K562 (cell line): ENCODE results near the gene KLHL22. TPM values are rescaled to one million over a fixed set of nuclear protein-coding genes. Genes with fewer than 3 reads are reported as not detected.

Source experiments
- ATAC-seq: fragments of 200-7000 bp; cut with Tn5 transposase; 3 replicates; pipeline ENCODE4 v1.9.1; 2020; ENCODE audit warnings: moderate library complexity
- BruUV-seq: library from RNA; stranded (reverse); fragments of 400-500 nt; replicated peaks from 2 replicates; lab custom pipeline; 2021; lab: Mats Ljungman, UMichigan
- CTCF ChIA-PET: fragments of 300-600 bp; formaldehyde crosslinking; extraction: SDS; loops from one replicate; lab custom pipeline; 2021; ENCODE audit warnings: low intra/inter-chr PET ratio; lab: Yijun Ruan, JAX
- POLR2A ChIA-PET: fragments of 300-600, 350-650 bp; sonication (Branson Sonifier 250); formaldehyde crosslinking; extraction: SDS; loops from one replicate; lab custom pipeline; 2021; ENCODE audit warnings: antibody characterized with exemption, inconsistent platforms; lab: Yijun Ruan, JAX
- DNase-seq, 4 experiments: peaks; one replicate each; pipeline versions ENCODE4 v3.0.0 to v3.0.0-alpha.2; 2011 to 2018; ENCODE audit warnings: low spot score in 3 of 4, mixed read lengths in 3 of 4; ENCODE audit errors: extremely low read depth in 1 of 4
- FAIRE-seq: peaks from 2 replicates; lab custom pipeline; 2011; peaks lifted over from hg19 to GRCh38; lab: Jason Lieb, UNC
- H2AFZ ChIP-seq: 2 replicates; pipeline ENCODE4 v1.6.0; 2011; ENCODE audit warnings: low read depth, low read length, control low read depth, inconsistent platforms
- H3K27ac ChIP-seq: fragments of 200-600 bp; 3 replicates; pipeline ENCODE4 v1.8.0; 2011; ENCODE audit warnings: low read depth, mild to moderate bottlenecking, control low read depth, inconsistent platforms, low read length, moderate library complexity, mixed read lengths; ENCODE audit errors: extremely low read depth
- H3K27me3 ChIP-seq, 2 experiments: fragments of 300-600 bp in 1 of 2; 2 replicates in 1 of 2; 3 replicates in 1 of 2; pipeline versions ENCODE4 v1.6.0 to v1.8.0; 2011; ENCODE audit warnings: inconsistent platforms in 2 of 2, low read length in 2 of 2, mild to moderate bottlenecking in 1 of 2, mixed read lengths in 1 of 2, moderate library complexity in 1 of 2; ENCODE audit not compliant: control insufficient read depth in 2 of 2, insufficient read depth in 2 of 2
- H3K36me3 ChIP-seq: fragments of 300-600 bp; 3 replicates; pipeline ENCODE4 v1.8.0; 2011; ENCODE audit warnings: mild to moderate bottlenecking, low read length, inconsistent platforms; ENCODE audit not compliant: control insufficient read depth, insufficient read depth
- H3K4me1 ChIP-seq, 2 experiments: fragments of 200-600 bp in 1 of 2; replicated peaks in 1 of 2; 2 replicates in 1 of 2; 3 replicates in 1 of 2; pipeline versions ENCODE4 v1.5.1 to v1.8.0; 2011; ENCODE audit warnings: inconsistent platforms in 2 of 2, low read length in 2 of 2, mild to moderate bottlenecking in 1 of 2, mixed read lengths in 1 of 2, moderate library complexity in 1 of 2; ENCODE audit not compliant: control insufficient read depth in 2 of 2, insufficient read depth in 2 of 2
- H3K4me2 ChIP-seq: 2 replicates; pipeline ENCODE4 v1.6.1; 2011; ENCODE audit warnings: low read length, control low read depth, inconsistent platforms, mixed read lengths; ENCODE audit not compliant: insufficient read depth
- H3K4me3 ChIP-seq: fragments of 200-600 bp; sonication (generic), shearing (Covaris generic); 2 replicates; pipeline ENCODE4 v1.5.1; 2016; ENCODE audit warnings: control low read depth, inconsistent platforms
- H3K79me2 ChIP-seq: fragments of 200-600 bp; 3 replicates; pipeline ENCODE4 v1.8.0; 2011; ENCODE audit warnings: low read length, inconsistent platforms; ENCODE audit not compliant: control insufficient read depth, insufficient read depth
- H3K9ac ChIP-seq, 2 experiments: 2 replicates each; pipeline versions ENCODE4 v1.6.0 to v1.6.1; 2011; ENCODE audit warnings: low read depth in 2 of 2, low read length in 2 of 2, control low read depth in 1 of 2, inconsistent platforms in 1 of 2, mild to moderate bottlenecking in 1 of 2, mixed read lengths in 1 of 2; ENCODE audit not compliant: insufficient read depth in 1 of 2
- H3K9me1 ChIP-seq: one replicate; pipeline ENCODE4 v1.6.0; 2011; ENCODE audit warnings: inconsistent platforms, mild to moderate bottlenecking, low read length, moderate library complexity; ENCODE audit not compliant: control insufficient read depth, insufficient read depth
- H3K9me3 ChIP-seq: replicated peaks from 2 replicates; pipeline ENCODE4 v1.5.1; 2011; ENCODE audit warnings: low read depth, low read length, inconsistent platforms; ENCODE audit not compliant: control insufficient read depth, insufficient read depth
- H4K20me1 ChIP-seq: replicated peaks from 2 replicates; pipeline ENCODE4 v1.6.1; 2011; ENCODE audit warnings: low read length, inconsistent platforms, mixed read lengths; ENCODE audit not compliant: control insufficient read depth, insufficient read depth
- CREB1 ChIP-seq, 2 experiments: sonication (generic) in 1 of 2; formaldehyde crosslinking in 1 of 2; IDR thresholded peaks; 2 replicates each; pipeline versions ENCODE4 v1.6.1 to v1.8.0; 2012 to 2022; ENCODE audit warnings: inconsistent platforms in 1 of 2, mild to moderate bottlenecking in 1 of 2, missing genetic modification reagents in 1 of 2, moderate library complexity in 1 of 2
- GATAD2B ChIP-seq: fragments of 450-650 bp; IDR thresholded peaks from 2 replicates; pipeline ENCODE4 v1.6.1; 2017; ENCODE audit warnings: mild to moderate bottlenecking, borderline replicate concordance
- MCM3 ChIP-seq: fragments of 450-650 bp; IDR thresholded peaks from 2 replicates; pipeline ENCODE4 v1.6.1; 2016
- MCM7 ChIP-seq, 2 experiments: fragments of 450-650 bp; IDR thresholded peaks; 2 replicates each; pipeline ENCODE4 v1.6.1; 2016 to 2018
- MYNN ChIP-seq, 2 experiments: sonication (generic); formaldehyde crosslinking in 1 of 2; IDR thresholded peaks; 2 replicates each; pipeline versions ENCODE4 v1.5.0 to v1.6.1; 2016 to 2020; ENCODE audit warnings: antibody characterized with exemption in 1 of 2, missing genetic modification reagents in 1 of 2
- PYGO2 ChIP-seq: fragments of 450-650 bp; IDR thresholded peaks from 2 replicates; pipeline ENCODE4 v1.6.1; 2016; ENCODE audit warnings: mild to moderate bottlenecking, missing genetic modification characterization, moderate library complexity, missing compliant biosample characterization
- RBM17 ChIP-seq: fragments of 200-400 bp; formaldehyde crosslinking; IDR thresholded peaks from 2 replicates; pipeline ENCODE4 v1.6.1; 2017; ENCODE audit warnings: low read depth, mild to moderate bottlenecking, low read length, borderline replicate concordance
- SAP30 ChIP-seq: fragments of 200-600 bp; sonication (generic); IDR thresholded peaks from 2 replicates; pipeline ENCODE4 v1.6.1; 2012; ENCODE audit warnings: borderline replicate concordance, low read depth, mild to moderate bottlenecking, moderate library complexity, low read length, control low read depth, inconsistent platforms; ENCODE audit not compliant: insufficient read depth, poor library complexity, severe bottlenecking
- SIN3B ChIP-seq: fragments of 450-650 bp; IDR thresholded peaks from 2 replicates; pipeline ENCODE4 v1.6.1; 2017; ENCODE audit warnings: low read depth, mild to moderate bottlenecking, moderate library complexity
- SMC3 ChIP-seq: conservative IDR thresholded peaks from 2 replicates; pipeline ENCODE4 v1.6.1; 2011; ENCODE audit warnings: low read depth, low read length, improper control_type of control experiment; ENCODE audit not compliant: insufficient read depth
- XRCC3 ChIP-seq: fragments of 450-650 bp; IDR thresholded peaks from 2 replicates; pipeline ENCODE4 v1.6.1; 2017; ENCODE audit warnings: mild to moderate bottlenecking, moderate library complexity
- YBX1 ChIP-seq: fragments of 450-650 bp; IDR thresholded peaks from 2 replicates; pipeline ENCODE4 v1.7.1; 2016; ENCODE audit warnings: mild to moderate bottlenecking
- ZFX ChIP-seq: sonication (generic); formaldehyde crosslinking; IDR thresholded peaks from 2 replicates; pipeline ENCODE4 v1.8.0; 2022; ENCODE audit warnings: mild to moderate bottlenecking, missing genetic modification reagents, moderate library complexity
- ZNF347 ChIP-seq: fragments of 450-650 bp; formaldehyde crosslinking; IDR thresholded peaks from 2 replicates; pipeline ENCODE4 v1.4.0; 2020; ENCODE audit warnings: low read depth, mild to moderate bottlenecking, moderate library complexity
- ZNF561 ChIP-seq: fragments of 450-650 bp; formaldehyde crosslinking; conservative IDR thresholded peaks from 2 replicates; pipeline ENCODE4 v1.4.0; 2020; ENCODE audit warnings: mild to moderate bottlenecking, moderate library complexity
- WGBS: fragments of 100-300 bp; shearing (Covaris generic); methylation state at CpG from one replicate; pipeline ENCODE4 v1.1.6; 2016; ENCODE audit warnings: low coverage, mixed read lengths; ENCODE audit not compliant: insufficient coverage; ENCODE audit errors: missing lambda C conversion rate; 5-methylcytosine and 5-hydroxymethylcytosine counted together
- in situ Hi-C: fragments of 300-500 bp; cut with MboI; formaldehyde crosslinking; loops from 4 replicates; pipeline ENCODE4 v1.15.0; 2018; ENCODE audit warnings: inconsistent platforms, mixed read lengths
- intact Hi-C: fragments of 100-400 bp; cut with micrococcal nuclease; formaldehyde crosslinking; loops from 2 replicates; pipeline ENCODE4 v1.14.2; 2022
- polyA plus RNA-seq, 8 experiments: library from polyadenylated mRNA; depleted of rRNA in 4 of 8; stranded (reverse) in 5 of 8; unstranded in 3 of 8; fragments of >200 nt; fragmentation: Nextera tagmentation in 2 of 8; fragmentation: Illumina TruSeq in 1 of 8; extraction: Ambion mirVana in 2 of 8; extraction: Trizol in 1 of 8; gene quantifications; 2 replicates each; pipeline versions ENCODE4 v1.2.1 to v1.2.3, GENCODE V29; 2011 to 2014; ENCODE audit warnings: inconsistent platforms in 1 of 8, missing spikeins in 1 of 8
- total RNA-seq, 7 experiments: library from RNA; depleted of rRNA in 6 of 7; stranded (reverse); fragments of >200 nt in 6 of 7; fragmentation: Illumina TruSeq in 2 of 7; extraction: Trizol in 2 of 7; gene quantifications; 2 replicates each; pipeline versions ENCODE4 v1.2.1 to v1.2.3, GENCODE V29; 2011 to 2021; ENCODE audit warnings: low replicate concordance in 1 of 7
- TF ChIP-seq, protein P1 (sequence below): fragments of 450-650 bp; formaldehyde crosslinking; IDR thresholded peaks from 2 replicates; pipeline ENCODE4 v1.4.0; 2022; ENCODE audit warnings: missing genetic modification characterization
- TF ChIP-seq, protein P2 (sequence below), 2 experiments: fragments of 450-650 bp in 1 of 2; sonication (generic) in 1 of 2; formaldehyde crosslinking in 1 of 2; IDR thresholded peaks in 1 of 2; conservative IDR thresholded peaks in 1 of 2; 2 replicates each; pipeline versions ENCODE4 v1.6.1 to v1.8.1; 2016 to 2023; ENCODE audit warnings: mild to moderate bottlenecking in 2 of 2, moderate library complexity in 2 of 2, inconsistent platforms in 1 of 2, missing genetic modification reagents in 1 of 2
- TF ChIP-seq, protein P3 (sequence below): conservative IDR thresholded peaks from 2 replicates; pipeline ENCODE4 v1.6.1; 2011; ENCODE audit warnings: low read depth, mild to moderate bottlenecking, low read length; ENCODE audit not compliant: control insufficient read depth

The KLHL22 gene
- total and polyA plus RNA-seq, 9 of the 15 experiments (the other 6 are each of a cell fraction or from before 2014, with no cell fraction given), result 1.3 to 25.6 (median 15.2) TPM

DNA sequence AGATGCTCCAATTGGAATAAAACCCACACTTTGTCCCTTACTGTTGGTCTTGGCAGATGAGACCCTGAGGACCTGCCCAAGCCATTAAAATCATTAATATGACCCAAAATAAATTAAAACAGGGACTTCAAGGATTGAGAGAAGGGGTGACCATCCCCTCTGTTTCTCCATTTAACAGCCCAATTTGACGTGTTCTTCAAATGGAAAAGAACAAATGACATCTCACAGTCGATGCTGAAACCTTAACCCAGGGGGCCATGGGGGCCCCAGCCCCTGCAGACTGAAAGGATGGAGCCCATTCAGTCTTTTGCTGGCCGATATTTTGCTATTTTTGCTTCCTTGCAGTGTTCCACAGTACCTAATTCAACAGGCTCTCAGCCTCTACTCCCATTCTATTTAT lies 81.1 kb downstream of the KLHL22 start (continued):
- TF ChIP-seq CREB1 (IDR thresholded peaks at IDR 0.05) (no peak), CREB1 (CRISPR knock-in tag; IDR thresholded peaks at IDR 0.05) (no peak), PYGO2 (tag) (no peak), ZNF561 (CRISPR knock-in tag) (0 out of 2 replicates have a peak, but pooled peaks have one; percentile 44), RBM17 (no peak), YBX1 (0 out of 2 replicates have a peak, but pooled peaks have one; percentile 44)
- TF ChIP-seq, protein P1, sequence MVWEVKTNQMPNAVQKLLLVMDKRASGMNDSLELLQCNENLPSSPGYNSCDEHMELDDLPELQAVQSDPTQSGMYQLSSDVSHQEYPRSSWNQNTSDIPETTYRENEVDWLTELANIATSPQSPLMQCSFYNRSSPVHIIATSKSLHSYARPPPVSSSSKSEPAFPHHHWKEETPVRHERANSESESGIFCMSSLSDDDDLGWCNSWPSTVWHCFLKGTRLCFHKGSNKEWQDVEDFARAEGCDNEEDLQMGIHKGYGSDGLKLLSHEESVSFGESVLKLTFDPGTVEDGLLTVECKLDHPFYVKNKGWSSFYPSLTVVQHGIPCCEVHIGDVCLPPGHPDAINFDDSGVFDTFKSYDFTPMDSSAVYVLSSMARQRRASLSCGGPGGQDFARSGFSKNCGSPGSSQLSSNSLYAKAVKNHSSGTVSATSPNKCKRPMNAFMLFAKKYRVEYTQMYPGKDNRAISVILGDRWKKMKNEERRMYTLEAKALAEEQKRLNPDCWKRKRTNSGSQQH, result peak; percentile 34; the same call in 1 of the 2 replicates
- TF ChIP-seq, protein P2, sequence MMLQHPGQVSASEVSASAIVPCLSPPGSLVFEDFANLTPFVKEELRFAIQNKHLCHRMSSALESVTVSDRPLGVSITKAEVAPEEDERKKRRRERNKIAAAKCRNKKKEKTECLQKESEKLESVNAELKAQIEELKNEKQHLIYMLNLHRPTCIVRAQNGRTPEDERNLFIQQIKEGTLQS (IDR thresholded peaks at IDR 0.05), result no peak
- TF ChIP-seq, protein P2 (CRISPR knock-in tag; conservative IDR thresholded peaks at IDR 0.05), result no peak

DNA sequence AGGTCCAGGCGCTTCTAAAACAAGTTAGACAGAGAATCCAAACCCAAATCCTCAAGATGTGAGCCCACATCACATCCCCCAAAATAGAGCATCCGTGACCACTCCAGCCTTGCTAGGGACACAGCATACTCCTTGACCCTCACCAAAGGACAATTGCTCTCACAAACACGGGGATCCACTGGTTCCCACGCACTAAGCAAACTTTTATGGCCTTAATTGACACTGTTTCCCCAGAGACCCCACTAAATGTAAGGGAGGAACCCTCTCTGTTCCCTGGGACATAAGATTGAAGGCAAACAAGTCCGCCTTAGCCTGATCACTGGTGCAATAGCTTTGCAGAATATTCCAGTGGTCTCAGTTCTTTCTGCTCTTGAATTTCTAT lies 81.5 kb downstream of the KLHL22 start:
- intact Hi-C loops, result loop anchor here (10.0 kb wide), 2 partner anchors 259 to 261 kb away; partner anchors contain the start of gene CCDC188
- POLR2A ChIA-PET, result interaction anchor here (0.6 to 1.1 kb wide), 2 partner anchors 15 to 31 kb away, joined by 3 to 7 read pairs; no protein-coding TSS in a partner anchor
- no peak for TF ChIP-seq XRCC3
- no peak for TF ChIP-seq GATAD2B
- TF ChIP-seq MCM7 (IDR thresholded peaks at IDR 0.05), result 0 out of 4 replicates have a peak, but pooled peaks of 1 of the 2 experiments have one; percentile 70
- no peak for TF ChIP-seq SIN3B
- TF ChIP-seq SMC3, result 0 out of 2 replicates have a peak, but pooled peaks have one; percentile 2
- TF ChIP-seq MCM3, result 0 out of 2 replicates have a peak, but pooled peaks have one; percentile 58
- TF ChIP-seq, protein P3, sequence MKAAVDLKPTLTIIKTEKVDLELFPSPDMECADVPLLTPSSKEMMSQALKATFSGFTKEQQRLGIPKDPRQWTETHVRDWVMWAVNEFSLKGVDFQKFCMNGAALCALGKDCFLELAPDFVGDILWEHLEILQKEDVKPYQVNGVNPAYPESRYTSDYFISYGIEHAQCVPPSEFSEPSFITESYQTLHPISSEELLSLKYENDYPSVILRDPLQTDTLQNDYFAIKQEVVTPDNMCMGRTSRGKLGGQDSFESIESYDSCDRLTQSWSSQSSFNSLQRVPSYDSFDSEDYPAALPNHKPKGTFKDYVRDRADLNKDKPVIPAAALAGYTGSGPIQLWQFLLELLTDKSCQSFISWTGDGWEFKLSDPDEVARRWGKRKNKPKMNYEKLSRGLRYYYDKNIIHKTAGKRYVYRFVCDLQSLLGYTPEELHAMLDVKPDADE, result no peak
- TF ChIP-seq SAP30, result peak; percentile 22
- no peak for TF ChIP-seq ZNF347 (CRISPR knock-in tag)
- TF ChIP-seq ZFX (CRISPR knock-in tag), result no peak
- no peak for TF ChIP-seq MYNN (IDR thresholded peaks at IDR 0.05)
- peak; percentile 33; the same call in 1 of the 2 replicates for TF ChIP-seq MYNN (CRISPR knock-in tag; IDR thresholded peaks at IDR 0.05)

More for the DNA sequence above, 81.5 kb downstream of the KLHL22 start:
- 34% methylated on average over 5 of the region's 5 CpGs for WGBS
- no peak for FAIRE-seq
- Histone ChIP-seq H3K4me1 (peaks cover 9 to 11% of the 10 kb centered on the region in 2 experiments), H3K4me3 (no peak overlapping the region), H3K9me3 (no peaks in the 10 kb centered on the region), H3K79me2 (no peaks in the 10 kb centered on the region), H3K36me3 (no peaks in the 10 kb centered on the region), H3K9ac (no peak overlapping the region), H3K9me1 (no peaks in the 10 kb centered on the region), H4K20me1 (no peaks in the 10 kb centered on the region), H3K27me3 (no peaks in the 10 kb centered on the region), H3K4me2 (no peak overlapping the region), H3K27ac (no peak overlapping the region), H2AFZ (no peak overlapping the region)
- in situ Hi-C loops, result loop anchor here (25.0 kb wide), 2 partner anchors 273 to 1877 kb away; partner anchors contain the start of gene TMEM191B
- DNase-seq, result no peak
- CTCF ChIA-PET, result no interaction called here
- ATAC-seq, result no peak
- BruUV-seq, result no TSS peak
